AG08395 (cell line): ENCODE measurements around the gene ANKS6.

Experiments used
- DNase-seq: peaks from one replicate; pipeline ENCODE4 v3.0.0; 2012; ENCODE audit warnings: mixed read lengths, low spot score

ANKS6 gene

GRCh38 chr9:98772364-98773155 is 23.8 kb downstream of the ANKS6 start:
- no peak for DNase-seq

DNA sequence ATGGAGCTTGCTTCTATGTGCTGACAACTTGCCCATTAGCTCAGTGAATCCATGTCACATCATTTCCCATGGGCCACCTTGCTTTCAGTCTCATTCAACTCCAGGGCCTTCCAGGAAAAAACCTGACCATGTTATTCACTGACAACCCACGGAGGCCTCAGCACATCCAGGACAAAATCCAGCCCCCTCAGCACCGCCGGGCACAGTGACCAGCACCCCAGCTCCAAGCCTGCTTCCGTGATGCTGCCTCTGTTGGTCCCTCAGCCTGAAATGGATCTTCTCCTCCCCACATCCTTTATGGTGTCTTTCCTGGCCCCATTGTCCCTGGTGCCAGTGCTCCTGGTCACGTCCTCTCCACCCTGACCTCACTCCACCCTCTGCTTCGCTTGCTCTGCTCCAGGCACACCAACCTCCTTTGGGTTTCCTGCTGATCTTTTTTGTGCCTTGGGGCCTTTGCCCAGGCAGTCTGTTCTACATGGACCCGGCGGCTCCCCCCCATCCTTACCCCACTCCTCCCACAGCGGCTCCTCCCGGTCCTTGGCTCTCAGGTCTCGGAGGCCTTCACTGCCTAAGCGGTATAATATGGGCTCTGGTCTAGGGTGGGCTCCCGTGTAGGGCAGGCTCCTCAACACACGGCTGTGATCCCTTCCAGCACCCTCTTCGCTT is 25.0 kb downstream of the ANKS6 start:
- no peak for DNase-seq

DNA sequence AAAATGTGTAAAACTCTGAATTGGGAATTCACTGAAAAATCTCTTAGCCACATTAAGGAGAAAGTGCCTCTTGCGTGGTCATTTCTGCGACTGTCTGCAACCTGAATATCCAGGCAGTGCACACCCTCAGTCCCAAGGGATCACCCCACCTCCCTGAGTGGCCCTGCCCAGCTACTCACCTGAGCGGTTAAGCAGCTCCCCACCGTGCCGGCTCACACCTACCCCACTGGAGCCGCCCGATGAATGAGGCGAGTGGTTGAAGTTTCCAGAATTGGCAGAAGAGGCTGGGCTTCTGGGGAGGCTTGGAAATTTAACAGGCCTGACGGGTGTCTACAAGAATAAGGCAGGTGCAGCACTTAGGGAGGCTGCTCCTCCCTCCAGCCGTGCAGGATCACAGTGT is 25.6 kb downstream of the ANKS6 start:
- DNase-seq: no peak

- DNase-seq: no peak
These were observed 28.0 kb downstream of the ANKS6 start for GRCh38 chr9:98768344-98768743.

DNA sequence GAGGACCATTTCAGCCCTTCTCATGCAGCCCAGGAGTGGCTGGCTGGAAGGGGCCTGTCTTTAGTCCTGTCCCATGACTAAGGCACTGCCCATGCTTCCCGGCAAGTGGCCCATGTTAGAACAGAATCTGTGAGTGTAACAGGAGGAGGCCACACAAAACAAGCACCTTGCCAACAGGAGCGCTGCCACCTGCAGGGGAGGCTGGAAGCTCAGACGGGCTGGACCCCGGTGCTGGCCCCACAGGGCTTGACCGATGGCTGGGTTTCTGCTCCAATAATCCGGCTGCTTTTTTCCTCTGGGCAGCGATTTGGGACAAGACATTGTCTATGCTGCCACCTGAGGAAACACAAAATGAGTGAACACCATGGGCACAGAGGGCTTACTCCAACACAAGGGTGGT is 28.4 kb downstream of the ANKS6 start:
- no peak for DNase-seq

- no peak for DNase-seq
These were observed 29.2 kb downstream of the ANKS6 start for GRCh38 chr9:98767196-98767595.

DNA sequence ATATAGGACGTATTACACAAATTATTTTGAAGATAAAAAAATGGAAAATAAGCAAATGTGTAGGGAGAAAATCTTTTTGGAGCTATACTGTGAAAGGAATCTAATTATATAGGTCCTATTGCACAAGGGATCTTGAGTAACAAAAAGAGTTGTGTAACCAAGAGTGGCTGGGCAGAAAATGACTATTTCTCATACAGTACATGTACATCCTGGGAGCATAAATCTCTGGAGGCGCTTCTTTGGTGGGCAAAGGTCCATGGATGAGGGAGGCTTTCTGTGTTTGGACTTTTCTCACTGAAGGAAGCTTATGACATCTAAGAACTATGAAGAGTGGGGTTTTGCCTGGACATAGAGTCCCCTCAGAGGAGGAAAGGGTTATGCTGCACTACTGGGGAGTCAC is 29.8 kb downstream of the ANKS6 start:
- DNase-seq: no peak

DNA sequence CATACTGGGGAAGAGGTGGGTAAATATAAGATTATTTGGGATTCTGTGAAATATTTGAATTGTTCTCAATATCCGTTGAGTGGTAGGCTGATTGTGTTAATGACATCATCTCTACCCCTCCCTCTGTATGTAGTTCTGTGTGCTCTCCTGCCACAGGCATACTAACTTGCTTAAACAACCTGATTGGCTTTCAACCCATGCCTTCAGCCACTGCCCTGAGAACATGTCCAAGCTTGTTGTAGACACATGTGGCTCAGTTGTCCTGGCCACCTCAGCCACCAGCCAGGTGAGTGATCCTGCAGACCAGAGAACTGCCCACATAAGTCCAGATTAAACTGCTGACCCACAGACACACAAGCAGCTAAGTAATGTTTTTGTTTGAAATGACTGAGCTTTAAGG is 31.1 kb downstream of the ANKS6 start:
- DNase-seq: no peak

GRCh38 chr9:98763986-98764745 is 32.2 kb downstream of the ANKS6 start:
- no peak for DNase-seq

GRCh38 chr9:98760231-98760630 is 36.1 kb downstream of the ANKS6 start:
- DNase-seq: no peak

DNA sequence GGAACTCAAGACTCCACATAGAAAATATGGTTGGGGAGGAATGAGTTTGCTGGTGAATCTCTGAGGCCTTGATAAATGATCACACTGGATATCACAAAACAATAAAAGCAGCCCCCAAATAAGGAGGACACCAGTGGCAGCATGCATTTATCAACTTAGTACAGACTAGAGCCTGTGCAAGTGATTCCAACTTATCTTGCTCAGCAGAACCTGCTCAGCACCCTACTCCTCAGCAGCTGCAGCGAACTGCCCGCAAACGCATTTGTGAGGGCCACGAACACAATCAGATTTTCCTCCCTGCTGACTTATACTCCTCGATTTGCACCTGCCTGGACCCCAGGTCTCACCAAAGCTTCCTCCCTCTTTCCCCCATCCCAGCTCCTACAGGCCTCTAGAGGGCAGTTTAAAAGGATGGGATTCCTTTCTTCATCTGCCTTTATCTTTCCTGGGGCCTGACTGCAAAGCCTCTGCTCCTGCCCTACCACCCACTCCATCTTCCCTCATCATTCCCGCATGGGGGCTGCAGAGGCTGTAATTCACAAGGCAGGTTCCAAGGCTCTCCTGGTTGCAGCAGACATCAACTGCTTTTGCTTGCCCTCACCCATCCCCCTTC is 41.2 kb downstream of the ANKS6 start:
- DNase-seq: no peak

DNA sequence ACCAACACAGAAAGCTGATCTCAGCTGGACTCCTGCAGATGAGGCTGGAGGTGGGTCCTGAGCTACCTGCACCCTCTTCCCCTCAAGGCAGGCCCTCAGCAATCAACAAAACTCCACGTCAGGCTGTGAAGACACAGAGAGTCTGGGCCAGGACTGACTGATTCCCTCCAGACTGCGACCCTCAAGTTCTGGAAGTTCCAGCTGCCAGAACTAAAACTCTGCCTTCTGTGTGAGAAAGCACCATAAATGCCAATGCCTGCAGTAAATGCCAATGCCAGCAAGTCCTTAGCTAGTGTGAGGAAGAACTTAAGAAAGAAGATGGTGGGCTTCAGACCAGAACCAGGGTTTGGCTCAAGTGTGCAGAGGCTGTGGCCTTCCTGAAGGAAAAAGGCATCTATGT is 45.1 kb downstream of the ANKS6 start:
- no peak for DNase-seq

DNA sequence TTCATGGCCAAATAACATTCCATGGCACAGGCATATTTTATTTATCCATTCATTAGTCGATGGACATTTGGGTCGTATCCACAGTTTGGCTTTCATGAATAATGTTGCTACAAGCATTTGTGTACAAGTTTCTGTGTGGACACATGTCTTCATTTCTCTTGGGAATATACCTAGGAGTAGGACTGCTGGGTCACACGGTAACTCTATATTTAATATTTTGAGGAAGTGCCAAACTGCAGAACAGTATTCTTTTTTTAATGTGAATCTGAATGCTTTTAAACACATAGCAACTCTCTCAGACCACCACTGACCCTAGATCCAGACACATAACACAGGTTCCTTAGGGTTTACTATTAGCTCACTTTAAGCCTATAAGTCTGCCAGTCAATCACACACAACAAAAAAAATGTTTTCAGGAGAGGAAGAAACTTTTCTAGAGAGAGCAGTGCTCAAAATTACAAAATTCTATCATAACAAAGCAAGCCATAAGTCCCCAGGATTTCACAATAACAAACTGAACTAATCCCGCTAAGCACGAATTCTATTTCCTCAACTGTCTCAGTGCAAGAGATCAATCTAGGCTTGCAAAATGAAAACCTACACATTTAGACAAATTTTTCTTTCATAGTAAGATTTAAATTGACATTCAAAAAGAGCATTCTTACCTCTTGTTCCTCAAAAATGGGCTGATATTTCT is 45.8 kb downstream of the ANKS6 start:
- no peak for DNase-seq

- no peak for DNase-seq
These were observed 48.9 kb downstream of the ANKS6 start for GRCh38 chr9:98747476-98747875.

DNA sequence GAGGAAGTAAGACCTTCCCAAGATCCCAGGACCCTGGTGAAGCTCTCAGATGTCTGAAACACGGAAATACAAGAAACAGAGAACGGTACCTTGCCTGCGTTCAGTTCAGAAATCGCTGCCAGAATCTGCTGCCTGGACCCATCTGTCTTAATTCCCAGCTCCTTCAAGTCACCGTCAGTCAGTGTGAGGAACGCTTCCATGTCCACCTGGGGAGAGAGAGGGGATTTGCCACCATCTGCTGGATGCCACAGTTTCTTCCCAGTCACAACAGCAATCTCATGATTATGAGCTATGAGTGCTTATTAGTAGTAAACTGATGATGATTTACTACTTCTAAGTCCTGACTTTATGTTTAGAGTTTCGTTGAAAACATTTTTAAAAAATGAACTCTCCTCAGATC is 50.9 kb downstream of the ANKS6 start:
- DNase-seq: no peak

DNA sequence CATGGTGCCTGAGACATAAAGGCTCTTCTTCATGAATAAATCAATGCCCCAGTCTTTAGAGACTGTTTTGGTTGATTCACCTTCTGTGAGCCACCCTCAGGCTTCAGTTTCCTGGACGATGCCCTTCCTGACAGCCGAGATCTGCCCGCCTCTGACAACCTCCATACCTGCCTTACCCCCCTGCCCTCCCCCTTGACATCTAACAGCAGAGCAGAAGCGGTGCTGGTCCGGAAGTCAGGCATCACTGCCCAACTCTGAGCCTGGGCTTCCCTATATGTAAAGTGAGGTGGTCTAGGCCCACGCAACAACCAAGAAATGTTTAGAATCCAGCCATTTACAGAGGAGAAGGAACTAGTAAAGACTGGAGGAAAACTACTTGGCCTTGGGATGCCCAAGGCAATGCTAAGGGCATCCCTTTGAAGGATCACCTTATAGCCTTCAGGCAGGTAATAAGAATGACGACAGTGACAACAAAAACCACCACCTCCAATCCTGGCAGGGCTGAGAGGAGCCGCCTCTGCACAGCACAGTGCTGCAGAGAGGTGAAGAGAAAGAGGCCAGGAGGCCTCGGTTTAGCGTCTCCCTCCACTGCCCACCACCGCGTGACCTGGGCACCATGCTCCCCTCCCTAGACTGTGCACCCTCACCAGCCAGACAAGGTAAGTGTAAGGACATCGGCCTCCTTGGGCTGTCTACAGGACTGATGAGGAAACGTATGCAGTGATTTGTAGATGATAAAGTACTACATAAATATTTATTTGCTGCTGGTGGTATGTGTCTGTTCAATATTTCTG is 52.3 kb downstream of the ANKS6 start:
- DNase-seq: no peak

GRCh38 chr9:98743329-98743728 is 53.0 kb downstream of the ANKS6 start:
- no peak for DNase-seq

- DNase-seq: peak; percentile 64
These were observed 53.8 kb downstream of the ANKS6 start for GRCh38 chr9:98742325-98743280.

DNA sequence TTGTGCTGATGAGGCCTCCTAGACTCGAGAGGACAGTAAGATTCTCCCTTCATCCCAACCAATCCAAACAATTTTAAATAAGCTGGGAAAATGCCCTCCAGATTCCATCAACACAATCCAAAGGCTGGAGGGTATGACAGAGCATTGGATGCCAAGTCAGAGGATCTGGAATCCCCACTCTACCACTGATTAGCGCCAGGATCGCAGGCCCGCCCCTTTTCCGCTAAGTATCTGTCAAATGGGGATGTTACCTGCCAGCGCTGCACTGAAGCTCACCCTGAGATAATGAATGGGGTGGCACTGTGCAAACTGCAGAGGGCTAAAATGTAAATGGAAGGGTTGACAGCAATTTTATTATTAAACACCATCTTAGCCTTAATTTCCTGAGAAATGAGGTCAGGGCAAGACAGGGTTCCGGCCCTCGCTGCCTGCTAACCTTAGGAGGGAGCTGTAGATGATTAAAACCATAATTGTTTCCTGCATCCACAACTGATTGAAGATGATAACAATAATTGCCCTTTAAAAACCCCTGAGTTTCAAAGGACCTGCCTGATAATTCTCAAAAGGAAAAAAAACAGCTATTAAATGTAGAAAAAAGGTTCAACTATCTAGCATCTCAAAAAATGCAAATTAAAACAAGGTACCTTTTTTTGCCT is 56.0 kb downstream of the ANKS6 start:
- no peak for DNase-seq
